ENCODE results near the gene CCDC34. TPM values are rescaled to one million over a fixed set of nuclear protein-coding genes. Genes with fewer than 3 reads are reported as not detected.
"Not testable (repeated sequence)": the region's sequence is repeated elsewhere in the genome, so short reads cannot be mapped to it uniquely, and the experiment has no call there.

CCDC34 gene
- total RNA-seq, 2 experiments from 2014 or later, result 1.3 to 1.6 TPM

- Mint-ChIP-seq H3K27me3 (no peaks in the 10 kb centered on the region), H3K4me3 (no peak overlapping the region), H3K36me3 (ENCODE audit: low read depth) (no peaks in the 10 kb centered on the region), H3K27ac (no peak overlapping the region), H3K4me1 (ENCODE audit: low read depth) (no peaks in the 10 kb centered on the region), H3K9me3 (no peaks in the 10 kb centered on the region)
- no peaks in the 10 kb centered on the region for H3K27me3 ChIP-seq (ENCODE audit: control insufficient read depth in 1 of 2, insufficient read depth in 2 of 2, low read length in 2 of 2)
- CTCF ChIA-PET, result no interaction called here
- intact Hi-C loops (cut with DNase I, micrococcal nuclease), result no loop called here
- no peak for ATAC-seq (ENCODE audit: poor library complexity)
- H3K4me1 ChIP-seq (ENCODE audit: insufficient read depth, low read length), result no peaks in the 10 kb centered on the region
- H3K36me3 ChIP-seq (ENCODE audit: insufficient read depth, low read length), result no peaks in the 10 kb centered on the region
- POLR2A ChIA-PET, result no interaction called here
- no peaks in the 10 kb centered on the region for H3K9me3 ChIP-seq (ENCODE audit: control insufficient read depth in 1 of 2, insufficient read depth in 1 of 2, low read length in 2 of 2)
- DNase-seq, result no peak
- H3K27ac ChIP-seq (ENCODE audit: low read depth in 1 of 2, low read length in 2 of 2), result no peak overlapping the region
- no peak overlapping the region for H3K4me3 ChIP-seq (ENCODE audit: low read length)
- no peak for TF ChIP-seq CTCF (IDR thresholded peaks at IDR 0.05)
These were observed 34.4 kb downstream of the CCDC34 start for GRCh38 chr11:27328614-27329013.

DNA sequence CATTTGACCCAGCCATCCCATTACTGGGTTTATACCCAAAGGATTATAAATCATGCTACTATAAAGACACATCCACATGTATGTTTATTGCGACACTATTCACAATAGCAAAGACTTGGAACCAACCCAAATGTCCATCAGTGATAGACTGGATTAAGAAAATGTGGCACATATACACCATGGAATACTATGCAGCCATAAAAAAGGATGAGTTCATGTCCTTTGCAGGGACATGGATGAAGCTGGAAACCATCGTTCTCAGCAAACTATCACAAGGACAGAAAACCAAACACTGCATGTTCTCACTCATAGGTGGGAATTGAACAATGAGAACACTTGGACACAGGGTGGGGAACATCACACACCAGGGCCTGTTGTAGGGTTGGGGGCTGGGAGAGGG lies 36.0 kb downstream of the CCDC34 start:
- H3K27me3 Mint-ChIP-seq; DNase-seq; H3K4me1 ChIP-seq (ENCODE audit: insufficient read depth, low read length); H3K9me3 Mint-ChIP-seq; H3K27ac ChIP-seq (ENCODE audit: low read depth in 1 of 2, low read length in 2 of 2); intact Hi-C loops (cut with DNase I, micrococcal nuclease); H3K4me3 Mint-ChIP-seq; H3K27ac Mint-ChIP-seq; H3K27me3 ChIP-seq (ENCODE audit: control insufficient read depth in 1 of 2, insufficient read depth in 2 of 2, low read length in 2 of 2); H3K36me3 ChIP-seq (ENCODE audit: insufficient read depth, low read length); ATAC-seq (ENCODE audit: poor library complexity); POLR2A ChIA-PET; H3K4me3 ChIP-seq (ENCODE audit: low read length); CTCF ChIA-PET; H3K9me3 ChIP-seq (ENCODE audit: control insufficient read depth in 1 of 2, insufficient read depth in 1 of 2, low read length in 2 of 2); H3K36me3 Mint-ChIP-seq (ENCODE audit: low read depth); H3K4me1 Mint-ChIP-seq (ENCODE audit: low read depth): not testable (repeated sequence)

- H3K27me3 Mint-ChIP-seq; CTCF ChIA-PET; intact Hi-C loops (cut with DNase I, micrococcal nuclease); H3K27ac ChIP-seq (ENCODE audit: low read depth in 1 of 2, low read length in 2 of 2); H3K36me3 Mint-ChIP-seq (ENCODE audit: low read depth); H3K4me1 ChIP-seq (ENCODE audit: insufficient read depth, low read length); H3K9me3 Mint-ChIP-seq; DNase-seq; H3K4me1 Mint-ChIP-seq (ENCODE audit: low read depth); H3K4me3 ChIP-seq (ENCODE audit: low read length); ATAC-seq (ENCODE audit: poor library complexity); H3K9me3 ChIP-seq (ENCODE audit: control insufficient read depth in 1 of 2, insufficient read depth in 1 of 2, low read length in 2 of 2); H3K4me3 Mint-ChIP-seq; H3K36me3 ChIP-seq (ENCODE audit: insufficient read depth, low read length); H3K27ac Mint-ChIP-seq; H3K27me3 ChIP-seq (ENCODE audit: control insufficient read depth in 1 of 2, insufficient read depth in 2 of 2, low read length in 2 of 2); POLR2A ChIA-PET: not testable (repeated sequence)
These were observed 40.8 kb downstream of the CCDC34 start for GRCh38 chr11:27322196-27322595.

- DNase-seq; H3K4me1 ChIP-seq (ENCODE audit: insufficient read depth, low read length); H3K27me3 ChIP-seq (ENCODE audit: control insufficient read depth in 1 of 2, insufficient read depth in 2 of 2, low read length in 2 of 2); H3K9me3 ChIP-seq (ENCODE audit: control insufficient read depth in 1 of 2, insufficient read depth in 1 of 2, low read length in 2 of 2); ATAC-seq (ENCODE audit: poor library complexity); H3K27me3 Mint-ChIP-seq; POLR2A ChIA-PET; intact Hi-C loops (cut with DNase I, micrococcal nuclease); H3K36me3 Mint-ChIP-seq (ENCODE audit: low read depth); H3K9me3 Mint-ChIP-seq; H3K27ac Mint-ChIP-seq; H3K4me3 Mint-ChIP-seq; H3K36me3 ChIP-seq (ENCODE audit: insufficient read depth, low read length); H3K4me1 Mint-ChIP-seq (ENCODE audit: low read depth); CTCF ChIA-PET; H3K27ac ChIP-seq (ENCODE audit: low read depth in 1 of 2, low read length in 2 of 2); H3K4me3 ChIP-seq (ENCODE audit: low read length): not testable (repeated sequence)
These were observed 41.7 kb downstream of the CCDC34 start for GRCh38 chr11:27321340-27321739.

- H3K4me1 ChIP-seq (ENCODE audit: insufficient read depth, low read length), result no peaks in the 10 kb centered on the region
- H3K27ac ChIP-seq (ENCODE audit: low read depth in 1 of 2, low read length in 2 of 2), result no peak overlapping the region
- Mint-ChIP-seq H3K9me3 (no peaks in the 10 kb centered on the region), H3K27ac (no peak overlapping the region), H3K4me3 (no peak overlapping the region), H3K36me3 (ENCODE audit: low read depth) (no peaks in the 10 kb centered on the region), H3K4me1 (ENCODE audit: low read depth) (no peaks in the 10 kb centered on the region), H3K27me3 (no peaks in the 10 kb centered on the region)
- no peak overlapping the region for H3K4me3 ChIP-seq (ENCODE audit: low read length)
- POLR2A ChIA-PET, result no interaction called here
- H3K9me3 ChIP-seq (ENCODE audit: control insufficient read depth in 1 of 2, insufficient read depth in 1 of 2, low read length in 2 of 2), result no peaks in the 10 kb centered on the region
- no peaks in the 10 kb centered on the region for H3K27me3 ChIP-seq (ENCODE audit: control insufficient read depth in 1 of 2, insufficient read depth in 2 of 2, low read length in 2 of 2)
- CTCF ChIA-PET, result no interaction called here
- DNase-seq (no peak), ATAC-seq (ENCODE audit: poor library complexity) (no peak)
- intact Hi-C loops (cut with DNase I, micrococcal nuclease), result no loop called here
- H3K36me3 ChIP-seq (ENCODE audit: insufficient read depth, low read length), result no peaks in the 10 kb centered on the region
- no peak for TF ChIP-seq CTCF (IDR thresholded peaks at IDR 0.05)
These were observed 43.9 kb downstream of the CCDC34 start for GRCh38 chr11:27319072-27319471.
